Mesodermal cell (in vitro differentiated cells): Measurements from ENCODE around the gene ODAD2.

Experiments
- H3K27ac ChIP-seq: 2 replicates; pipeline ENCODE4 v1.7.0; 2013; ENCODE audit warnings: mild to moderate bottlenecking, low read depth, low read length, moderate library complexity; ENCODE audit not compliant: severe bottlenecking
- H3K36me3 ChIP-seq: 2 replicates; pipeline ENCODE4 v1.7.1; 2013; ENCODE audit warnings: mild to moderate bottlenecking, low read length, moderate library complexity; ENCODE audit not compliant: control insufficient read depth, insufficient read depth
- H3K4me1 ChIP-seq: one replicate; pipeline ENCODE4 v1.7.1; 2013; ENCODE audit warnings: mild to moderate bottlenecking, low read length; ENCODE audit not compliant: insufficient read depth, control insufficient read depth, poor library complexity, severe bottlenecking
- H3K4me3 ChIP-seq: 2 replicates; pipeline ENCODE4 v1.7.0; 2013; ENCODE audit warnings: low read length, control low read depth, mild to moderate bottlenecking; ENCODE audit not compliant: insufficient read depth, poor library complexity, severe bottlenecking; ENCODE audit errors: extremely low read depth
- H3K9me3 ChIP-seq: 2 replicates; pipeline ENCODE4 v1.7.1; 2013; ENCODE audit warnings: mild to moderate bottlenecking, low read length, moderate library complexity; ENCODE audit not compliant: control insufficient read depth
- WGBS, 2 experiments: methylation state at CpG; one replicate each; pipeline ENCODE4 v1.1.5; 2013; ENCODE audit warnings: missing lambda C conversion rate in 2 of 2; ENCODE audit not compliant: insufficient coverage in 2 of 2; 5-methylcytosine and 5-hydroxymethylcytosine counted together

ODAD2 gene

GRCh38 chr10:27774831-27775230, 224.0 kb downstream of the ODAD2 start:
- Histone ChIP-seq H3K36me3 (no peaks in the 10 kb centered on the region), H3K9me3 (no peaks in the 10 kb centered on the region), H3K27ac (no peak overlapping the region), H3K4me3 (no peak overlapping the region), H3K4me1 (no peaks in the 10 kb centered on the region)
- 14 to 80% methylated on average over 1 of the region's 2 CpGs for WGBS, 2 experiments

GRCh38 chr10:27771231-27771630, 227.6 kb downstream of the ODAD2 start:
- Histone ChIP-seq H3K4me1 (no peaks in the 10 kb centered on the region), H3K27ac (no peak overlapping the region), H3K4me3 (no peak overlapping the region), H3K36me3 (no peaks in the 10 kb centered on the region), H3K9me3 (no peaks in the 10 kb centered on the region)
- no CpG with 5 or more reads among the region's 4 CpGs for WGBS, 2 experiments

GRCh38 chr10:27770181-27770580, 228.7 kb downstream of the ODAD2 start:
- H3K4me1 ChIP-seq, result no peaks in the 10 kb centered on the region
- 76 to 100% methylated on average over 2 of the region's 2 CpGs for whole genome bisulfite sequencing, 2 experiments
- H3K9me3 ChIP-seq, result no peaks in the 10 kb centered on the region
- H3K27ac ChIP-seq, result no peak overlapping the region
- no peaks in the 10 kb centered on the region for H3K36me3 ChIP-seq
- H3K4me3 ChIP-seq, result no peak overlapping the region
